ENCODE data around the gene TACR1.

- TF ChIP-seq ARNT (IDR thresholded peaks at IDR 0.05): no peak
- no peak for TF ChIP-seq FOXM1 (IDR thresholded peaks at IDR 0.05; ENCODE audit: borderline replicate concordance)
- TF ChIP-seq TARDBP (IDR thresholded peaks at IDR 0.05): no peak
- TF ChIP-seq SP1 (IDR thresholded peaks at IDR 0.05): no peak
Observed at GRCh38 chr2:75140288-75140687, 59.0 kb downstream of the TACR1 start.
